ENCODE results near the gene SPATA31D4.

Gene SPATA31D4

DNA sequence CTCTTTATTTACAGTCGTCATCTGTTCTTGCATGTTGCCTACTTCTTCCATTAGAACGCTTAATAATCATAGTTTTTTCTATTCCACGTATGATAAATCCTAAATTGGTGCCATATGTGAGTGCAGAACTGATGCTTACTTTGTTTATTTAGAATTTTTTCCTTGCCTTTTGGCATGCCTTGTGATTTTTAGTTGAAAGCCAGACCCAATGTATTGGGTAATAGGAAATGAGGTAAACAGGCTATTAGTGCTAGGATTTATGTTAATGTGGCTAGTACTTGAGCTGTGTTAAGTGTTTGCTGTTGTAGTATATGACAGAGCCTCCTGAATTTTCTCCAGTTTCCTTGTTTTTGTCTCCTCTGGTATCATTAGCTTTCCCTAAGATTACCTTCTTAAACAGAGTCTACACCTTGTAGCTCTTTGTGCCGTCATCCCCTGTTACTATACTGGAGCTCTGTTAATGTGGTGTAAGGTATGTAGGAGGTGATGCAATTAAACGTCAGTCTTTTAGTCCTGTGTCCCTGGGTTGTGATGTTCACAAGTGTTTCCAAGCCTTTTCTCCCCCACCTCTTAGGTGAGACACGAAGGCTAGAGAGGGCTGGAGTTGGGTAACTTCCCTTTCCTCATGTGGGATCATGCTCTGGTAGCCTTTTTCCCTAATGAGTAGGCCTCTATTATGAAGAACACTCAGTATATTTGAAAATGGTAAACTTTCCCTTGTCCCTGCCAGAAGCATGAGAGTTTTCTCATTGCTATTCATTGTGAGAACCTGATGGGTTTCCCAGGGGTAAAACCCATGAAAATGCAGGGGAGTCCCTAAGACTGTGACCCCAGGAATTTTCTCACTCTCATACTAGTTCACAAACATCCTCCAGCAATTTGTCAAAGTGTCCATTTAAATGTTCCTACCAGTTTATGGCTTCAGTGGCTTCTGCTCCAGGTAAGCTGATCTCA is 36.3 kb downstream of the SPATA31D4 start:
- DNase-seq (ENCODE audit: low read depth) = no peak

DNA sequence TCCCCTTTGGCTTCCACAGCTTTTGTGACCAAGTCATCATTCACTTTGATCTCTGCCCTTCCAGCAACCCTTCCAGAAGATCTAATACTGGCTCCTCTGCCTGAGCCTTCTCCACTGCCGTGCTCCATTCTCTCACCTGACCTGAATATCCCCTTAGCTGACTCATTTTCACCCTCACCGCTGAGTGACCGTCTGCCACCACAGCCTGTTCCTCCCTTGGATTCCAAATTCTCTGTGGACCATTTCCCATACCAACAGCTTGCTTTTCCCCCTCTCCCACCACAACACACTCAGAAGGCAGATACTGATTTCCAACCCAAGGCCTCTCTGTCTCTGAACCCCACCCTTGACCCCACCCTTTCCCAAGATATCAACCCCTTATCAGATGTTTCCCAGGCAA is 39.8 kb downstream of the SPATA31D4 start:
- no peak for DNase-seq (ENCODE audit: low read depth)

DNA sequence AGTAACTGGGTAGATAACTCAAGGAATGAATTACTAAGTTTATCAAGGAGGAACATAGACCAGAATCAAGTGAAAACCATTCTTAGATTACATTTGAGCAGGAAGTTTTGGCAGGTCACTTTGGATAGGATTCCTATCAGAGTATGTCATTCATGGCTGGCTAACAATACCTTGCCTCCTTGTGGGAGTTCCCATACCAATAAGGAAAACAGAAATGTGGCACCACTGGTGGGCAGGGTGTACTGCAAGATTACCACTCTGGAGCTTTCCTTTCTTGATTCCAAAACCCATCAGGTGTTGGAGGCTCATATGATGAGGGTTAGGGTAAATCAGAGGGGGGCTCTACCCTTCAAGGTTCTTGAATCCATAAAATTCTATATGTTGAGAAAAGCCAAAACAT is 41.7 kb downstream of the SPATA31D4 start:
- no peak for DNase-seq (ENCODE audit: low read depth)

DNA sequence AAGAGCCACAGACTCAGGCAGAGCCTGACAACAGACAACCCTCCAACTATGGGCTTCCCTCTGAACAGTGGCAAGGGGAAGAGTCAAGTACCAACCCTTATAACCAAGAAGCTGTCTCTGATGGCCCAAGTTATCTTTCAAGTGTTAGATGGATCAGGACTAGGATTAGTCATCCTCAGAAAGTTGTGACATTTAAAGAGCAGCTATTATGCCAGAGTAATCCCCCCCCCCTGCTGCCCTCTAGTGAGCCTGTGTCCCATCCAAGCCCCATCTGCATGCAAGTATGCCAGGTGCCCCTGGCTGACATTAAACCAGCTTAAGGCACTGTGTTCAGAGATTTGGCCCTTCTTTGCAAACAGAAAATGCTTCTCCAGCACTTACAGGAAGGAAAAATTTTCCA is 43.5 kb downstream of the SPATA31D4 start:
- no peak for DNase-seq (ENCODE audit: low read depth)

DNA sequence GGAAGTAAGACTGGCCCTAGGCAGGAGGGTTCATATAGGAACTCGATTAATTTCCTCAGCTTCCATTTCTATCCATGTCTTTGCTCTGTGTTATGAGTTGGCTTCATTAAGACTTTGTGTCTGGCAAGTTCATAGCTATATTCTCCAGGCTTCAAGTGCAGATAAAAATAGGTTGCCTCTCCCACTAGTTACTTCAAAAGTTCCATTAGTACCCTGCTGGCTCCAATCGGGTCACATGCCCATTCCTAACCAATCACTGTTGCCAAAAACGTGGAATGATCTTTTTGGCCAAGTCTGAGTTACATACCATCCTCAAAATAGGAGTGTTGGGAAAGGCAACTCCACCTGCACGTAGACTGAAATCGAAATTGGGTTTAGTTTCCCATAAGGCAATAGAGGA is 46.5 kb downstream of the SPATA31D4 start:
- no peak for DNase-seq (ENCODE audit: low read depth)

DNA sequence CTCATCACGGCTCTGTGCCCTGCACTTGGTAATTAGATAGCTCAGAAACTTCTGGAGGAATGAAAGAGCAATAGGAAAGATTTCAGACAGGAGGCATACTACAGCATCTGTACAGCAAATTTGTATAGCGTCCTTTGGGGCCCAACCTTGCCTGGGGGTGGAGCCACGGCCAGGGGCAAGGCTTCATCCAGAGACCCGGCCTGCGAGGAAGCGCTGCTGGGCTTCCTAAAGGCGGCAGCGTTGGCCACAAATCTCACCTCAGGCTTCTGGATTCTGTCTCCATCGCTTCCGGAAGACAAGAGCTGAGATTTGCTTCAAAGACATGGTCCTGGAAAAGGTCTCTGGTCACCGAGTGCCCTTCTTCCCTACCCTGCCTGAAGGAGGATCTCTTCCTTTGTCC is 48.1 kb downstream of the SPATA31D4 start:
- no peak for DNase-seq (ENCODE audit: low read depth)

DNA sequence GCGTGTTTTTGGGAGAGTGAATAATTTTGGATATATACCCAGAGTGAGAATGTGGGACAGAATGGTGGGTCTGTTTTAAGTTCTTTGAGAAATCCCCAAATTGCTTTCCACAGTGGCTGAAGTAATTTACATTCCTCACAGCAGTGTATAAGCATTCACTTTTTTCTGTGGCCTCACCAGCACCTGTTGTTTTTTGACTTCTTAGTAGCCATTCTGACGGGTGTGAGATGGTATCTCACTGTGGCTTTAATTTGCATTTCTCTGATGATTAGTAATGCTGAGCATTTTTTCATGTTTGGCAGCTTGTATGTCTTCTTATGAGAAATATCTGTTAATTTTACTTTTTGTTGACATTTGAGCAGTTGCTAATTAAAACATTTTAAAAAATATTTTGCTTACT is 51.0 kb downstream of the SPATA31D4 start:
- DNase-seq (ENCODE audit: low read depth) = no peak

DNA sequence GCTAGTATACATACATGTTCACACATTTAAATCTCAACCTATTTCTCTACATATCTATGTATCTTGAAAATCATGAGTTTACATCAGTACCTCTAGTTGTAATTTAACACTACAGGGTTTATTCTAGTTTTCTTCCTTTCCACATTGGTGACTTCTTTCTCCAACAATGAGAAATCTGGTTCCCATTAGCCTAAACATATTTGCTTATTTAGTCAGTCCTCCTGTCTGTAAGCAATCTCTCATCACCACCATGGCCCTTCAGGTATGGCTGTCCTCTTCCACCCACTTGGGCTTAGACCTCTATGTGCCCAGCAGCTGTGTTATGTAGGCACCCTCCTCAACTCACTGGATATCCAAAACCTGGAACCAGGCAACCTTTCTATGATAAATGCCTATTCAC is 52.3 kb downstream of the SPATA31D4 start:
- no peak for DNase-seq (ENCODE audit: low read depth)

DNA sequence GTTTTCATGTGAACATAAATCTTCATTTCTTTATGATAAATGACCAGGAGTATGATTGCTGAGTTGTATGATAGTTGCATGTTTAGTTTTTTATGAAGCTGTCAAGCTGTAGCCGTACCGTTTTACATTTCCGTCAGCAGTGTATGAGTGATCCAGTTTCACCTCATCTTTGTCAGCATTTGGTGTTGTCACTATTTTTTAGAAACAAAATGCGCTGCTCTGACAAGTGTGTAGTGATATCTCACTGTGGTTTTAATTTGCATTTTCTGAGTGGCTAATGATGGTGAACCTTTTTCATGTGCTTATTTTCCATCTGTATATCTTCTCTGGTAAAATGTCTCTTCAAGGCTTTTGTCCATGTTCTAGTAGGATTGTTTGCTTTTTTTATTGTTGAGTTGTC is 53.7 kb downstream of the SPATA31D4 start:
- no peak for DNase-seq (ENCODE audit: low read depth)
